GM21390 (cell line): ENCODE results near the gene TAF13.
"Not testable (repeated sequence)": the region's sequence is repeated elsewhere in the genome, so short reads cannot be mapped to it uniquely, and the experiment has no call there.

Experiments used
- ATAC-seq: cut with Tn5 transposase; IDR thresholded peaks from one replicate; pipeline ENCODE4 v1.9.1; 2021; ENCODE audit not compliant: unreplicated experiment

TAF13 gene

DNA sequence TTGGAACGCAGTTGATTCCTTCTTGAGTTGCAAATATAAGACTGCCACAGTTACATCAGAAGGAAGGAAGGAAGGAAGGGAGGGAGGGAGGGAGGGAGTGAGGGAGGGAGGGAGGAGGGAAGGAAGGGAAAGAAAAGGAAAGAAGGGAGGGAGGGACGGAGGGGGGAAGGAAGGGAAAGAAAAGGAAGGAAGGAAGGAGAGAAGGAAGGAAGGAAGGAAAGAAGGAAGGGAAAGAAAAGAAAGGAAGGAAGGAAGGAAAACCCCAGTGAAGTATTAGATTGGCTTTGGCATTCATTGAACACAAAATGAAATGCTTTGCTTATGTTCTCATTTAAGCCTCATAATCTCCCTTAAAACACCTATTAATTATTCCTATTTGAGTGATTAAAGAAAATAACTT, 27.5 kb downstream of the TAF13 start:
- no peak for ATAC-seq

DNA sequence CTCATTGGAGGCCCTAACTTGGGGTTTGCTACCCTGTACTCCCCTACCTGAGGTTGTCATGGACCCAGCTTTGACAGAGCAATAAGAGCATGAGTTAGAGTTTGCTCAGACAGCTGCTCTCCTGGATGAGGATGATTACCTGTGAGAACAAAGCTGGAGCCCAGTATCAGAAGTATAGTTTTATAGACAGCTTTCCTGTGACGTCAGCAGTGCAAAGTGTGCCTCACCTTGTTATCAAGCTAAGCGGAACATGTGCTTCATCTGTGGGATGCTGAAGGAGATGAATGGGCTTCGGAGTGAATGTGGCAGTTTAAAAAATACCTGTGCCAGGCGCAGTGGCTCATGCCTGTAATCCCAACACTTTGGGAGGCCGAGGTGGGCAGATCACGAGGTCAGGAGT, 28.5 kb downstream of the TAF13 start:
- no peak for ATAC-seq

DNA sequence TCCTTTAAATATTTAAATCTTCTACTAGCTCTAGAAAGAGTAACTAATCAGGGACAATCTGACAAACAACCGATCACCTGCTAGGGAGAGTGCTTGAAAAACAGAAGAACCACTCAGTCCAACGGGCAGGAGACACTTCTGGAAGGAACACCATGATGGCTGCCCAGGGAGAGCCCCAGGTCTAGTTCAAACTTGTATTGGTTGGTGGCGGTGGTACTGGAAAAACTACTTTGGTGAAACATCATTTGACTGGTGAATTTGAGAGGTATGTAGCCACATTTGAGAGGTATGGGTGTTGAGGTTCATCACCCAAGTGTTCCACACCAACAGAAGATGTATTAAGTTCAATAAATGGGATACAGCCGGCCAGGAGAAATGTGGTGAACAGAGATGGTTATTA, 29.1 kb downstream of the TAF13 start:
- ATAC-seq: no peak

DNA sequence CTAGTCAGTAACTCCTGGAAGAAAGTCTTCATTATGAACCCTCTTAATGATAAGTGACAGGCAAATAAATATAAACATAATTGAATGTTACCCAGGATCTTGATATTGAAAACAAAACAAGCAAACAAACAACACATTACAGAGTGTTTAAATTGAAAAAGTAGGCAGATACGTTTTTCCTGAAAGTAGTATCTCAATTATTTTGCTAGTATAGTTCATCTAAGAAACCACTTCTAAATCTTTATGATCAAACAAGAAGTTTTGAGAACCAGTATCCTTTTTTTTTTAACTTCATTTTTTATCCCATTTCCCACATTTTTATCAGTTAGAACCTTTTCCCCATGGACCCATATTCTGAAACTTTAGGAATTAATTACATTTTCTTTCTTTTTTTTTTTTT, 30.2 kb downstream of the TAF13 start:
- no peak for ATAC-seq

DNA sequence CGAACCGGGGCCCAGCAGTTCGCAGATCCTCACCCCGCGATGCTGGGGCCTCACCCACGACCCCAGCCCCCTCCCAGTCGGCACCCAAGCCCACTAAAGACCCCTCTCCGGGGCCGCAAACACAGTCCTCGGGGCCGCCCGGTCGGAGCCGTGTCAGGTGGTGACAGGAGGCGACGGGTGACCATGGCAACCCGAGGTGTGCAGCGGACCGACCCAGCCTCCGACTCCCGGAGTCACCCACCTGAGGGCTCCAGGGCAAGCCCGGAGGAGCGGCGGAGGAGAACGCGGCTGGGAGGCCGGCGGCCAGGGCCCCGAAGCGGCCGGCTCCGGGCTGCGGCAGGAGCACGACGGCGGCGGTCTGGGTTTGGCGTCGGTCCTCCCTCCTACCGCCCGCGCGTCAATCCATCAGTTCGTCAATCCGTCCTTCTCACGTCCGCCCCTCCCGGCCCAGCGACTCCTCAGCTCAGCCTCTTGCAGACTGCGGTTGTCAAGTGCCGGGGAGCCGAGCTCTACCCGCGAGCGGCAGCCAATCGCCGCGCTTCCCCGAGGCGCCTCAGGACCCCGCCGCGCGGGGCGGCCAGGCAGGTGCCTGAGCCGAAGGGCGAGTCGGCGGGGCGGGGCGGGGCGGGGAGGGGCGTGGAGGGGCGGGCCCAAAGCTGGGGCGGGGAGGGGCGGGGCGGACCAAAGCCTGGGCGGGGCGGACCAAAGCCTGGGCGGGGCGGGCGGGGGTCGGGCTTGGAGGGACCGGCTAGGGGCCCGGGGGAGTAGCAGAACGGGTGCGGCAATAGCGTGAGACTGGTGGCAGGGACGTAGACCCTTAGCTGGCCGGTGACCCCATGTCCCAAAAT, 34.0 kb downstream of the TAF13 start, which contains the start of gene WDR47:
Gene WDR47 (minus strand): TSS at position 482 of the 848 bp plus-strand sequence. CDS start 18,590 bp downstream, outside the sequence.
- ATAC-seq: peak; percentile 92

DNA sequence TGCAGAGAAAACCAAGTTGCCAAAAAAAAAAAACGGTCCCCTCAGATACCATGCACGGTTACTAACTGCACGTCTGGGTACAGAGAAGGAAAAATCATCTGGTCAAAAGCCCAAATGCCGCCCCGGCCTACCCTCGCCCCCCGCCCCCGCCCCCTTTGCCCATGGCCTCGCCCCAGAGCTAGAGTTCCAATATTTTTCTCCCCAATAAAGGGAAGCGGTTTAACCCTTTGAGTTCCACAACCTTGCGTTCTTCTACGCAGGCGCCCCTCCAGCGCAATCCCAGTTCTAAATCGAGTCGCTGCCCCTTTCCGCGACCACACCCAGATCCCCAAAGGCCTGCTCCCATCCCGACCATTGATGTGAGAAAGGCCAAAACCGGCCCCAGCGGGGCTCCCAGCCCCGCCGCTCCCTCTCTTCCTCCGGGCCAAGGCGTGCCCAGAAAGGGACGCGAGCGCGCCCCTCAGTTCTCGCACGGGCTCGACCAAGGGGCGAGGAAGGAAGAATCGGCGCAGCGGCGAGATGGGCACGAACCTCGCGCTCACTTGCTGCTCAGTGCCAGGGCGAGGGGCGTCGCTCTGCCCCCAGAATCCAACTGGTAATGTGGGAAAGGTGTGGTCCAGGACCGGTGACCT, 34.7 kb downstream of the TAF13 start:
- ATAC-seq: peak; percentile 33

DNA sequence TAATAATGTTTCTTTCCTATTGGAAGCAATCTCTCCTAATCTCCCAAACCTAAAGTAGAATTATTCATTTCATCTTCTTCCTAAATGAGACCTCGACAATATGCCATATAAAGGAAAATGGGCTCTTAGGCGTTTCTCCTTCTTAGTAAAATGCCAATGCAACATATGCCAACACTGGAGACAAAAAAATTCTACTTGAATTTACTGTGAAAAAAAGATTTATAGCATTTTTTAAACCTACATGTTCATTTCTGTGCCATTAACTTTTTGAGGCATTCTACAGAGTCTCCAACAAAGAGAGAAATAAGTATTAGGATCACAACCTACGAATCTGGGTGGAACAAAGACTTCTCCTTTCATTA, 35.2 kb downstream of the TAF13 start:
- no peak for ATAC-seq

DNA sequence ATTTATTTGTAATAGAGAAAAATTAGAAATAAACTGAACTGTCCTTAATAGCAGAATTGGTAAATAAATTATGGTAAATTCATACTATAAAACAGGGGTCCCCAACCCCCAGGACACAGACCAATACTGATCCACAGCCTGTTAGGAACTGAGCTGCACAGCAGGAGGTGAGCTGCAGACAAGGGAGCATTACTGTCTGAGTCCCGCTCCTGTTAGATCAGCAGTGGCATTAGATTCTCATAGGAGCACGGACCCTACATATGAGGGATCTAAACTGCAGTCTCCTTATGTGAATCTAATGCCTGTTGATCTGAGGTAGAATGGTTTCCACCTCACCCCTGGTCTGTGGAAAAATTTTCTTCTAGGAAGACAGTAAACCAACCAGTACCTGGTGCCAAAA, 41.4 kb downstream of the TAF13 start:
- ATAC-seq: no peak

DNA sequence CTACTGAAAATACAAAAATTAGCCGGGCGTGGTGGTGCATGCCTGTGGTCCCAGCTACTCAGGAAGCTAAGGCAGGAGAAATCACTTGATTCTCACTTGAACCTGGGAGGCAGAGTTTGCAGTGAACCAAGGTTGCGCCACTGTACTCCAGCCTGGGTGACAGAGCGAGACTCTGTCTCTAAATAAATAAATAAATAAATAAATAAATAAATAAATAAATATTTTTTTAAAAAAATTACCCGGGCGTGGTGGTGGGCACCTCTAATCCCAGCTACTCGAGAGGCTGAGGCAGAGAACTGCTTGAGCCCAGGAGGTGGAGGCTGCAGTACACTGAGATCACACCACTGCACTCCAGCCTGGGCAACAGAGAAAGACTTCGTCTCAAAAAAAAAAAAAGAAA, 46.3 kb downstream of the TAF13 start:
- not testable (repeated sequence) for ATAC-seq

DNA sequence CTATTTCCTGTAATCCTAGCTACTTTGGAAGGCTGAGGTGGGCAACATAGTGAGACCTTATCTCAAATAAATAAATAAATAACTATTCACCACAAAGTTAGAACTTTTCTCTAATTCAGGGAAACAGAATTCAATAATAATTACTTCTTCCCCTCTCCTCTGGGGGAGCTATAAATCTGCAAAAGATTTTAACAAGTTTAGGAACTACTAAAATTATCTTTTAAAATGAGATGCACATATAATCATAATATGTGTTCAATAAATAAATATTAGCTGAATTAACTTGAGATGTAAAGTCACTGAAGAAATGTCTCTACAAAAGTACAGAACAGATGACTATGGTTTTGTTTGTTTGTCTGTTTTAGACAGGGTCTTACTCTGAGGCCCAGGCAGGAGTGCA, 48.0 kb downstream of the TAF13 start:
- no peak for ATAC-seq

DNA sequence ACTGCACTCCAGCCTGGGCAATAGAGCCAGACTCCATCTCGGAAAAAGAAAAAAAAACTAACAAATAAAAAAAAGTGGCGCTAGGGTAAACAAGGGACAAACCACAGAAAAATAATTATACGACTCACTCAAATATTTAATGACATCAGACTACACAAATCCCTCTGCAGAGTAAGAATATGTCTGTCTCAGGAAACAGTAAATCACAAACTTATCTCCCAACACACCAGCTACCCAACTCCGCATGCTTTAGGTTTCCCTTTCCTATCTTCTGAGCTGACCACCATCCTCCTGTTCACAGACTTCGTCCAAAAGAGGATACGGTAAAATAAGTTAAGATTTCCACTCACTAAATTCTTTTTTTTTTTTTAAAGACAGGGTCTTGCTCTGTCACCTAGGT, 50.1 kb downstream of the TAF13 start:
- ATAC-seq: no peak

DNA sequence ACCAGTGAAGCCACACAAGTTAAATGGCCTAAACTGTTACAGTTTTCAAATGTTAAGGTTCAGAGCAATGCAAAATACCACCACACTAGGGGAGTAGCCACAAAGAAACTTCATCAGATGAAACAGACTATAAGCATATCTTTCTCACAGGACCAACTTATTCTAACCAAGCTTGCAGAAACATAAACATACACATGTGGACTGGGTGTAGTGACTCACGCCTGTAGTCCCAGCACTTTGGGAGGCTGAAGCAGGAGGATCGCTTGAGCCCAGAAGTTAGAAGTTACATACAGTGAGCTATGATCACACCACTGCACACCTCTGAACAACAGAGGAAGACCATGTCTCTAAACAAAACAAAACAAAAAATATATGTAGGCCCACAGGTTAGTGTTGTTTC, 51.2 kb downstream of the TAF13 start:
- ATAC-seq: no peak

DNA sequence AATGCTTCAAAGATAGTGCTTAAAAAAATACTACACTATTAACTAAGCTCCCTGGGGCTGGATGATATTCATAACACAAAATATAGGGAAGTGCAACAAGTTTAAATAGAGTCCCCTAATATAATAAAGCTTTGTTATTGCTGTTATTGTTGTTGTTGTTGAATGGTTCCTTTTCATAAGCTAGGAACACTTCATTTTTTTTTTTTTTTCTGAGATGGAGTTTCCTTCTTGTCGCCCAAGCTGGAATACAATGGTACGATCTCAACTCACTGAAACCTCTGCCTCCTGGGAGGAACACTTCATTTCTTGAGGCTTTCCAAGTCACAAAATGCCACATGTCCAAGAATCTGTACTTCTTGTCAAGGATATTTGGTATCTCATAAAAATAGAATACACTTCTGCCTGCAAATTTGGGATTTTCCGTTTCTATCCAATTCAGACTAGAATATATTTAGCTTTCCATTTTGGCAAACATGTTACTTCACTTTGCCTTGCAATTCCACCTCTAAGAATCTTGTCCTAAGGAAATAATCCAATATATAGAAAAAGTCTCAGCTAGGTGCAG, 55.0 kb downstream of the TAF13 start:
- no peak for ATAC-seq

DNA sequence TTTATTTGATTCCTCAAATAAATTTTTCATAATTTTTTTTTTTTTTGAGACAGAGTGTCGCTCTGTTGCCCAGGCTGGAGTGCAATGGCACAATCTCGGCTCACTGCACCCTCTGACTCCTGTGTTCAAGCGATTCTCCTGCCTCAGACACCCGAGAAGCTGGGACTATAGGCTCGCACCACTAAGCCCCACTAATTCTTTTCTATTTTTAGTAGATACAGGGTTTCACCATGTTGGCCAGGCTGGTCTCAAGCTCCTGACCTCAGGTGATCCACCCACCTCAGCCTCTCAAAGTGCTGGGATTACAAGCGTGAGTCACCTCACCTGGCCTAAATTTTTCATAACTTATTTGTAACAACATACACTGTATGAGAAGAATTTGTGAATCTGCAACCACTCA, 58.1 kb downstream of the TAF13 start:
- ATAC-seq: not testable (repeated sequence)

DNA sequence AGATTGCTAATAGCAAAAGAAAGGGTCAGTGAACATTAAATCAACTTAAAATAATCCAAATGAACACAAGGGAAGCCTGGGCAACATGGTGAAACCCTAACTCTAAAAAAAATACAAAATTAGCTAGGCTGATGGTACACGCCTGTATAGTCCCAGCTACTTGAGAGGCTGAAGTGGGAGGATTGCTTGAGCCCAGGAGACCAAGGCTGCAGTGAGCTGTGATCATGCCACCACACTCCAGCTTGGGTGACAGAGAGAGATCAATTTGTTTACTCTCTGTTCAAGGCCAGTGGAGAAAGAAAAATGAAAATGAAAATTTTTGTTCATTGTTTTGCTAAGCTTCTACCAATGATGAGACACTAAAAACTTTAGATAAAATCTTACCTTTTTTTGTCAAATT, 58.7 kb downstream of the TAF13 start:
- ATAC-seq: no peak
